Activated CD4-positive, CD25-positive, alpha-beta regulatory T cell (primary cell): ENCODE results near the gene TOR2A.
"Not testable (repeated sequence)": the region's sequence is repeated elsewhere in the genome, so short reads cannot be mapped to it uniquely, and the experiment has no call there.

Experiments
- DNase-seq, 4 experiments: peaks; one replicate each; lab custom pipeline; 2025; lab: John Stamatoyannopoulos, UW

Gene TOR2A

GRCh38 chr9:127768698-127769097 lies 33.6 kb upstream of the TOR2A start:
- no peak for DNase-seq

- DNase-seq = no peak
These were observed 32.8 kb upstream of the TOR2A start for GRCh38 chr9:127767909-127768331.

GRCh38 chr9:127767410-127767809 lies 32.3 kb upstream of the TOR2A start:
- DNase-seq = no peak

GRCh38 chr9:127765418-127765817 lies 30.3 kb upstream of the TOR2A start:
- no peak for DNase-seq

GRCh38 chr9:127763918-127764384 lies 28.9 kb upstream of the TOR2A start:
- no peak for DNase-seq

GRCh38 chr9:127762111-127762676 lies 27.1 kb upstream of the TOR2A start:
- no peak for DNase-seq

GRCh38 chr9:127761491-127761956 lies 26.4 kb upstream of the TOR2A start:
- DNase-seq = no peak

GRCh38 chr9:127761061-127761460 lies 26.0 kb upstream of the TOR2A start:
- DNase-seq = no peak

- DNase-seq = no peak
These were observed 23.7 kb upstream of the TOR2A start for GRCh38 chr9:127758843-127759242.

- DNase-seq = not testable (repeated sequence)
These were observed 21.7 kb upstream of the TOR2A start for GRCh38 chr9:127756776-127757175.

- DNase-seq = no peak
These were observed 21.1 kb upstream of the TOR2A start for GRCh38 chr9:127756233-127756632.

- DNase-seq = no peak
These were observed 20.3 kb upstream of the TOR2A start for GRCh38 chr9:127755061-127756060.

- no peak for DNase-seq
These were observed 19.3 kb upstream of the TOR2A start for GRCh38 chr9:127754099-127755060.

GRCh38 chr9:127753622-127754021 lies 18.5 kb upstream of the TOR2A start:
- DNase-seq = no peak

- no peak for DNase-seq
These were observed 18.1 kb upstream of the TOR2A start for GRCh38 chr9:127753148-127753547.

GRCh38 chr9:127751269-127752054 lies 16.4 kb upstream of the TOR2A start:
- no peak for DNase-seq

- DNase-seq = no peak
These were observed 14.1 kb upstream of the TOR2A start for GRCh38 chr9:127749090-127749787.

- DNase-seq = no peak
These were observed 12.0 kb upstream of the TOR2A start for GRCh38 chr9:127746959-127747569.

GRCh38 chr9:127744398-127745110 lies 9.5 kb upstream of the TOR2A start:
- no peak for DNase-seq
